Activated CD4-positive, alpha-beta T cell treated with anti-CD3 and anti-CD28 coated beads, Interleukin-2, amount 50 U/mL, for 4 hours (primary cell): Measurements from ENCODE around the gene KCNJ5.

Experiments used
- DNase-seq, 2 experiments: peaks; one replicate each; pipeline ENCODE4 v3.0.0-alpha.2; 2020

The KCNJ5 gene

DNA sequence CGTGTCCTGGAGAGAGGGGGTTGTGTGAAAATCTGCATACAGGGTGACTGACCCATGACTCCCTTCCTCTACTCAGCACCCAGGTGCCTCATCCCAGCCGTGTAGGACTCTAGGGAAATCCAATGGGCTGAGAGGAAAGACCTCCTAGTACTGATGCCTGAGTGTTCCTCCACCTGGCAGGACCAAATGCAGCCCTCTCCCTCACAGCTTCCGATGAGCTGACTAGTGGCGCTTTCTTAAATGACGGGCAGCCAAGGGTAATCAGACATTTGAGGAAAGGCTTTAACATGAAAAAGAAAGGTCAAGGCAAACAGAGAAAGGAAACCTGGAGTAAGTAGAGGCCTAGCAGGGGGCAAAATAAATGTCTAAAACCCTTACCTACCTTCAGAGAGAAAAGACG, 19.1 kb upstream of the KCNJ5 start:
- no peak for DNase-seq

DNA sequence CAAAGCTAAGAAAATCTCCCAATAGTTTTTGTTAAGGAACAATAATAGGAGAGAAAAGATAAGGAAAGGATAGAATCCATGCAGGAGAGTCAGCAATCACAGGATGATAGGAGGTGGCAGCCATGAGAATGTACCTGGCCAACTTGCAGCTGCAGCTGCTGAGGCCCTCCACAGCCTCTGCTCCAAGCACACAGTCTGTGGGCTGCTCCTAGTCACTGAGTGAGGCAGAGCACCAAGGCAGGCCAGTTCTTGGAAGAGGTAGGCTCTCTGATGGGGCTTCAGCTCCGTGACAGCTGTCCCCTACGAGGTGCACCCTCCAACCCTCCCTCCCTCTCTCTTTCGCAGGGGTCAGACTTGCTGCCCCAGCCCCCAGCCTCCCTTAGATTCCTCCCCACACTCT, 18.6 kb upstream of the KCNJ5 start:
- no peak for DNase-seq

- DNase-seq = no peak
Observed at GRCh38 chr11:128874427-128874826, 16.7 kb upstream of the KCNJ5 start.

- DNase-seq = no peak
Observed at GRCh38 chr11:128876133-128876650, 15.0 kb upstream of the KCNJ5 start.

DNA sequence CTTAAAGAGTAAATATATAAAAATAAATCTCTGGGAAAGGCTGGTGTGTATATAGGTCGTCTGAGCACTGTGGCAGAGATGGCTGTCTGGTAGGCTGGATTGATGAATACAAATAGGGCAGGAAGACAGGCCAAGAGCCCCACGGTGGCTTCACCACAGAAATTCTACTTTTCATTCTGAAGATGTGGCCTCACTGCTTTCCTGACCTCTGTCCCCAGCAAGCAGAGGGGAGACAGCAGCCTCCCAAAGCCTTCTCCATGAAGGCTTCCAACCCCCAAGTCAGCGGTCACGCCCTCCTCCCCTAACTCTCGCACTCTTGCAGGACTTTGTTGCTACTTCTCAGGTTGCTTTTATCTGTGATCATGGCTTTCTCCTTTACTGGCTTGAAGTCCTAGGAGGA, 13.4 kb upstream of the KCNJ5 start:
- DNase-seq = no peak

DNA sequence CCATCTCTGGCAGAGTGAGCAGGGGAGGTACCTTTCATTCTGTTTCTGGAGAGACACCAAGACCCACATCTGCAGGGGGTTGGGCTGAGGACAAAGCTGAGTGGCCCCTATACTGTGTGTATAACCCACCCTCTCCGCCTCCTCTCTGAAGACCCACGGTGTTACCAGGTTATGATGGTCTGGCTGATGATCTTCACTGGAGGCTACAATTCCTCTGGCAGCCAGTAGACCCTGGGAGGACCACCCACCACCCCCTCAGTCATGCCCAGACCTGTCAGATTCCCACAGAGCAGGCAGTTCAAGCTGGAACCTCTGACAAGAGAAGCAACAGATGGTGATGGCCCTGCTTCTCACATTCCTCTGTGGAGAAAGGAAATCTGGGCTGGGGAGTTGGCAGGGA, 12.7 kb upstream of the KCNJ5 start:
- no peak for DNase-seq

DNA sequence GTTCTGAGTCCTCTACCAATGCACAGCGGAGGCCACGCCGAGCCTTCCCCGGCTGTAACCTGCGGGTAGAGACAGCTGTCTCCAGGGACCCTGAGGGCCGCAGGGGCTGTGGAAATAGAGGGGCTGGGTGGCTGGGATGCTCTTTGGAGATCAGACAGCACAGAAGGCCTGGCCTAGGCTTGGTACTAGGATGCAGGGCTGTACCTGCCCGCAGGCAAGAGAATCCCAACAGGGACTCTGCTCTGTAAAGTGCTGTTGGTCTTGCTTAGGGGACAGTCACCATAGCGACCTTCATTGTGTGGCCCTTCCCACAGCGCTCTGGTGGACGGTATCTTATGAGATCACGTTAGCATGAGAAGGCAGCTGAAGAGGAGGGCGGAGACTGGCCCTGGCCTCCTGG, 11.3 kb upstream of the KCNJ5 start:
- no peak for DNase-seq

DNA sequence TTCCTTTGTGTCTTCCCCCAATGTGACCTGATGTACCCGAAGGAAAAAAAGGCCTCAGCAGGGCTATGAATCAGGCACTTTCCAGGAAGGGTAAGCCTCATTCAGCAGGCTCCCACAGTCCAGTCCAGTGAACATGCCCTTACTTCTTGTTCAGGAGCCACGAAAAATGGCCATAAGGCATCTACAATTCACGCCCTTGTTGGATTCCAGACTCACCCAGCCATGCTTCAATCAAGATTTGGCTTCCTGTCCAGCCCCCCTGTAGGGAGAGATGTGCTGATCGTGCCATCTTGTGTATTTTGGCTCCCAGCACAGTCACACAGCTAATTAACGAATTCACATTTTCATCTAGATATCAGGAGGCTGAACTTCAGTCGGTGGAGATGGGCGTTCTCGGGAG, 9.9 kb upstream of the KCNJ5 start:
- DNase-seq = no peak

- DNase-seq = no peak
Observed at GRCh38 chr11:128882451-128882850, 8.7 kb upstream of the KCNJ5 start.

DNA sequence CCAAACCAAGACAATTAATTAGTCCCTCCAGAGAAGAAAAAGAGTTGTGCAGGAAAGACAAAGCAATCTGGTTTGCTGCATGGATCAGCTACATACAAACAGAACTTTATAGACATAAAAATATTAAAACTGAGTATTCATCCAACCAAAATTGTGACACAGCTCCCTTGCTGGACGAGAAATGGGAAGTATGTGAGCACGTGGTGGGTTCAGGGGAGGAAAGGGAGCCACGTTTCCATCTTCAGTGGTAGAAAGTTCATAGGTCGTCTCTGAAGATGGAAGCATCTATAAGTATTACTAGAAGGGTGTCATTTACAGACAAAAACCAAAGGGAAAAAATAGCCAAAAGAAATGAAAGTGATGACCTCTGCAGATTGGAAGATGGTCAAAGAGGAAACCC, 7.1 kb upstream of the KCNJ5 start:
- no peak for DNase-seq

GRCh38 chr11:128884703-128885338, 6.3 kb upstream of the KCNJ5 start:
- peak; percentile 37 to 44 for DNase-seq

GRCh38 chr11:128886406-128887124, 4.6 kb upstream of the KCNJ5 start:
- no peak for DNase-seq

- DNase-seq = no peak
Observed at GRCh38 chr11:128888034-128888985, 2.8 kb upstream of the KCNJ5 start.

DNA sequence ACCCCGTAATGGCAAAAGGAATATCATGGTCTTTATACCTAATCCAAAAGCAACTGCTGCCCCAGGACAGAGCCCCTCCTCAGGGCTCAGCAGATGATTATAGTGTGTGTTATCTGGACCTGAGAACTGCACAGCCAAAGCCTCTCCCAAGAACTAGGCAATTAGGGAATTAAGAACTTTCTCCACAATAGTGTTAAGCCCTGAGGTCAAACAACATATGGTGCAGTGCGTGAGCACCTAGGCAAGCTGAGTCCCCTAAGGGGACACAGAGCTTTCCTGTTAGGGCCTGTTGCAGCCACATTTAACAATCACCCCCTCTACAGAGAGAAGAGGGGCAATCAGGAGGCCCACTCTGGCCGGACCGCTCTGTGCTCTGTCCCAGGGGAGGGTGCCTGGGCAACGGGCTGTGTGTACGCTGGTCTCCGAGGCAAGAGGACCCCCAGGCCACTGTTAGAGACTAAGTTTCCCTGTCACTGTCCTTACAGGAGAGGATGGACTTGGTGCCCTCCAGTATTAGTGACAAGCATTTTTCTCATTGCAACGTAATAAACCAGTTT, 1.4 kb upstream of the KCNJ5 start:
- DNase-seq = no peak

GRCh38 chr11:128890216-128890542, 977 bp upstream of the KCNJ5 start:
- no peak for DNase-seq

DNA sequence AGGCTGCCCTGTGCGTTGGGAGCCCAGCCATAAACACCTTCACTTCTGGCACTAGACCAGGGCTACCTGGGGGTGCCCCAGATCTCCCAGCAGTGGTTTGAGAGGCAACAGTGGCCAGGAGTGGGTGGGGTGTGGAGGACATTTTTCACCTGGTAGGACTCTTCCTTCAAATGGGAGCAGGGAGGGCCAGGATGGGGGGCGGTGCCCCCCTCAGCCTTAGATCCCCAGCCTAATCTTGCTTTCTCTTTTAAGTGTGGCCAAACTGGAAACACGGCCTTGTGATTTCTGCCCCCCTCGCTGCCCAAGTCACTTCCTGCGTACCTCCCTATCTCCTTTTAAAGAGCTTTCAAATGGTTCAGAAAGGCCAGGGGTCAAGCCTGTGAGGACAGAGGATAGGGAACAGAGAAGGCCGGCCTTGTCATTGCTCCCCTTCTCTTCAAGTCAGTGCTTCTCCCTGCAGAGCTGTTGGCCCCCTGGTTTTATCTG, 800 bp downstream of the KCNJ5 start:
- no peak for DNase-seq

GRCh38 chr11:128892866-128893565, 1.9 kb downstream of the KCNJ5 start:
- no peak for DNase-seq

GRCh38 chr11:128893578-128894285, 2.6 kb downstream of the KCNJ5 start:
- no peak for DNase-seq

GRCh38 chr11:128894286-128894681, 3.1 kb downstream of the KCNJ5 start:
- DNase-seq = no peak

- DNase-seq = no peak
Observed at GRCh38 chr11:128894685-128895084, 3.5 kb downstream of the KCNJ5 start.

DNA sequence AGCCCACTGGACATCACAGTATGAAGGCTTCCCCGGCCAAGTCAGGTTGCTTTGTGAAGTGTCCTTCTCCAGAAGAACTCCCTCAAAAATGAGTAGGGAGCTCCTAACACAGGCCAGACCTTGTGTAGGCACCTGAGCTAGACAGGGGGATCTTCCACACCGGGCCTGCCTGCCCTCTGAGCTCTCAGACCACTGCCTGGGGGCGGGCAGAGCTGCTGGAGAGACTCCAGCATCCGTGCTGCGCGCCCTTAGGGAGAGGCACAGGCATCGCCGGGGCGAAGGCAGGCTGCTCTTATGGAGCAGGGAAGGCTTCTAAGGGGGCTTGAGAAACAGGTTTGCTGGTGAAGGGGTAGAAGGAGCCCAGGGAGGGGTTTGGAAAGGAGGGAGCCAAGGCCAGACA, 4.4 kb downstream of the KCNJ5 start:
- no peak for DNase-seq

GRCh38 chr11:128896356-128896755, 5.2 kb downstream of the KCNJ5 start:
- no peak for DNase-seq
